ENCODE measurements around the gene MCF2L.

The MCF2L gene

DNA sequence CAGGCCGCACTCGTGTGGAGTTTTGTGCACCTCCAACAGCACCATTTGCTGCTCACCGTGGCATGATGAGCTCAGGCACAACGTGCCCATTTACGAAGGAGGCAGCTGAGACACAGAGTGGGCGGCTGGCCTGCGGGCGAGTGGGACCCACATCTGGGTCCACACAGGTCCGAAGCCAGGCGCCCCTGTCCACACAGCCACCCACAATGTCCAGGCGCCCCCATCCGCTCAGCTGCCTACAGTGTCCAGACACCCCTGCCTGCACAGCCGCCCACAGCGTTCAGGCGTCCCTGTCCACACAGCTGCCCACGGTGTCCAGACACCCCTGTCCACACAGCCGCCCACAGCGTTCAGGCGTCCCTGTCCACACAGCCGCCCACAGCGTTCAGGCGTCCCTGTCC is 94.1 kb downstream of the MCF2L start:
- no peak for TF ChIP-seq SNAI2 (CRISPR knock-in tag; IDR thresholded peaks at IDR 0.05)
- no peak for TF ChIP-seq TCF4 (CRISPR knock-in tag; IDR thresholded peaks at IDR 0.05; ENCODE audit: borderline replicate concordance)
- TF ChIP-seq, protein P1, sequence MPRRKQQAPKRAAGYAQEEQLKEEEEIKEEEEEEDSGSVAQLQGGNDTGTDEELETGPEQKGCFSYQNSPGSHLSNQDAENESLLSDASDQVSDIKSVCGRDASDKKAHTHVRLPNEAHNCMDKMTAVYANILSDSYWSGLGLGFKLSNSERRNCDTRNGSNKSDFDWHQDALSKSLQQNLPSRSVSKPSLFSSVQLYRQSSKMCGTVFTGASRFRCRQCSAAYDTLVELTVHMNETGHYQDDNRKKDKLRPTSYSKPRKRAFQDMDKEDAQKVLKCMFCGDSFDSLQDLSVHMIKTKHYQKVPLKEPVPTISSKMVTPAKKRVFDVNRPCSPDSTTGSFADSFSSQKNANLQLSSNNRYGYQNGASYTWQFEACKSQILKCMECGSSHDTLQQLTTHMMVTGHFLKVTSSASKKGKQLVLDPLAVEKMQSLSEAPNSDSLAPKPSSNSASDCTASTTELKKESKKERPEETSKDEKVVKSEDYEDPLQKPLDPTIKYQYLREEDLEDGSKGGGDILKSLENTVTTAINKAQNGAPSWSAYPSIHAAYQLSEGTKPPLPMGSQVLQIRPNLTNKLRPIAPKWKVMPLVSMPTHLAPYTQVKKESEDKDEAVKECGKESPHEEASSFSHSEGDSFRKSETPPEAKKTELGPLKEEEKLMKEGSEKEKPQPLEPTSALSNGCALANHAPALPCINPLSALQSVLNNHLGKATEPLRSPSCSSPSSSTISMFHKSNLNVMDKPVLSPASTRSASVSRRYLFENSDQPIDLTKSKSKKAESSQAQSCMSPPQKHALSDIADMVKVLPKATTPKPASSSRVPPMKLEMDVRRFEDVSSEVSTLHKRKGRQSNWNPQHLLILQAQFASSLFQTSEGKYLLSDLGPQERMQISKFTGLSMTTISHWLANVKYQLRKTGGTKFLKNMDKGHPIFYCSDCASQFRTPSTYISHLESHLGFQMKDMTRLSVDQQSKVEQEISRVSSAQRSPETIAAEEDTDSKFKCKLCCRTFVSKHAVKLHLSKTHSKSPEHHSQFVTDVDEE (CRISPR knock-in tag; IDR thresholded peaks at IDR 0.05), result no peak
- TF ChIP-seq RARB (CRISPR knock-in tag; IDR thresholded peaks at IDR 0.05), result no peak
- no peak for TF ChIP-seq TOX (CRISPR knock-in tag; IDR thresholded peaks at IDR 0.05; ENCODE audit: borderline replicate concordance)
- no peak for TF ChIP-seq ZFP3 (CRISPR knock-in tag; IDR thresholded peaks at IDR 0.05)
- no peak for TF ChIP-seq ISL1 (CRISPR knock-in tag; IDR thresholded peaks at IDR 0.05)
- TF ChIP-seq ZNF70 (CRISPR knock-in tag; IDR thresholded peaks at IDR 0.05), result no peak
- TF ChIP-seq ARNTL (CRISPR knock-in tag; IDR thresholded peaks at IDR 0.05; ENCODE audit: borderline replicate concordance, low read depth), result no peak
- TF ChIP-seq CSDC2 (CRISPR knock-in tag; IDR thresholded peaks at IDR 0.05), result no peak
- no peak for TF ChIP-seq ZC3H10 (CRISPR knock-in tag; IDR thresholded peaks at IDR 0.05)
- TF ChIP-seq POU6F1 (CRISPR knock-in tag; IDR thresholded peaks at IDR 0.05; ENCODE audit: borderline replicate concordance, low read depth), result no peak
- TF ChIP-seq, protein P2, sequence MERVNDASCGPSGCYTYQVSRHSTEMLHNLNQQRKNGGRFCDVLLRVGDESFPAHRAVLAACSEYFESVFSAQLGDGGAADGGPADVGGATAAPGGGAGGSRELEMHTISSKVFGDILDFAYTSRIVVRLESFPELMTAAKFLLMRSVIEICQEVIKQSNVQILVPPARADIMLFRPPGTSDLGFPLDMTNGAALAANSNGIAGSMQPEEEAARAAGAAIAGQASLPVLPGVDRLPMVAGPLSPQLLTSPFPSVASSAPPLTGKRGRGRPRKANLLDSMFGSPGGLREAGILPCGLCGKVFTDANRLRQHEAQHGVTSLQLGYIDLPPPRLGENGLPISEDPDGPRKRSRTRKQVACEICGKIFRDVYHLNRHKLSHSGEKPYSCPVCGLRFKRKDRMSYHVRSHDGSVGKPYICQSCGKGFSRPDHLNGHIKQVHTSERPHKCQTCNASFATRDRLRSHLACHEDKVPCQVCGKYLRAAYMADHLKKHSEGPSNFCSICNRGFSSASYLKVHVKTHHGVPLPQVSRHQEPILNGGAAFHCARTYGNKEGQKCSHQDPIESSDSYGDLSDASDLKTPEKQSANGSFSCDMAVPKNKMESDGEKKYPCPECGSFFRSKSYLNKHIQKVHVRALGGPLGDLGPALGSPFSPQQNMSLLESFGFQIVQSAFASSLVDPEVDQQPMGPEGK (CRISPR knock-in tag; IDR thresholded peaks at IDR 0.05; ENCODE audit: borderline replicate concordance), result no peak
- no peak for TF ChIP-seq OSR1 (CRISPR knock-in tag; IDR thresholded peaks at IDR 0.05)
- no peak for TF ChIP-seq ZFP30 (CRISPR knock-in tag; IDR thresholded peaks at IDR 0.05)
- no peak for TF ChIP-seq CSRNP3 (CRISPR knock-in tag; IDR thresholded peaks at IDR 0.05)
- TF ChIP-seq ESRRG (CRISPR knock-in tag; IDR thresholded peaks at IDR 0.05), result no peak
- no peak for ATAC-seq

DNA sequence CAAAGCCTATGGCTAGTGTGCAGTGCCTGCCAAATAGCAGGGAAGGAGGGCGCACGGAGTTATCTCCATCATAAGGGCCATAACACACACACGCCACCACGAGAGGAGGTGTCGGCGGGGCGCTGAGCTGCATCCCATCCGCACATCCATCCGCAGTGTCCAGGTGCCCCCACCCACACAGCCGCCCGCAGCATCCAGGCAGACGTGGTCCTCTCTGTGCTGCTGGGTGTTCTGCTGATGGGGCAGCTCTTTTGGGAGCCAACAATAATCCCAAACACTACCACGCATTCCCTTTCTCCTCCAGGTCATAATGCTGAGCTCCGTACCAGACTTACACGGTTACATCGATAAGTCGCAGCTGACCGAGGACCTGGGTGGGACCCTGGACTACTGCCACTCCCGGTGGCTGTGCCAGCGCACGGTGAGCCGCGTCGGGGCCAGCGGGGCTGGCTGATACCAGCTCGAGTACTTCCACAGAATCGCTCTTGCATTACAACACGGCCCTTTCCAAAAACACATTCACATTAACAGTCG is 95.1 kb downstream of the MCF2L start:
- no peak for ATAC-seq
- TF ChIP-seq ZFP3 (CRISPR knock-in tag; IDR thresholded peaks at IDR 0.05), result no peak
- no peak for TF ChIP-seq POU6F1 (CRISPR knock-in tag; IDR thresholded peaks at IDR 0.05; ENCODE audit: borderline replicate concordance, low read depth)
- TF ChIP-seq ISL1 (CRISPR knock-in tag; IDR thresholded peaks at IDR 0.05), result no peak
- TF ChIP-seq, protein P2 (CRISPR knock-in tag; IDR thresholded peaks at IDR 0.05; ENCODE audit: borderline replicate concordance), result no peak
- no peak for TF ChIP-seq BACH2 (CRISPR knock-in tag; IDR thresholded peaks at IDR 0.05; ENCODE audit: borderline replicate concordance)
- TF ChIP-seq OSR1 (CRISPR knock-in tag; IDR thresholded peaks at IDR 0.05), result no peak
- no peak for TF ChIP-seq CREB5 (CRISPR knock-in tag; IDR thresholded peaks at IDR 0.05; ENCODE audit: low read depth)
- no peak for TF ChIP-seq ESRRG (CRISPR knock-in tag; IDR thresholded peaks at IDR 0.05)
- TF ChIP-seq CSDC2 (CRISPR knock-in tag; IDR thresholded peaks at IDR 0.05), result no peak
- TF ChIP-seq GLIS3 (CRISPR knock-in tag; IDR thresholded peaks at IDR 0.05), result no peak
- no peak for TF ChIP-seq ARNTL (CRISPR knock-in tag; IDR thresholded peaks at IDR 0.05; ENCODE audit: borderline replicate concordance, low read depth)
- no peak for TF ChIP-seq PPARA (CRISPR knock-in tag; IDR thresholded peaks at IDR 0.05; ENCODE audit: borderline replicate concordance)
- TF ChIP-seq ZC3H10 (CRISPR knock-in tag; IDR thresholded peaks at IDR 0.05), result no peak
- no peak for TF ChIP-seq TOX (CRISPR knock-in tag; IDR thresholded peaks at IDR 0.05; ENCODE audit: borderline replicate concordance)
- no peak for TF ChIP-seq CSRNP3 (CRISPR knock-in tag; IDR thresholded peaks at IDR 0.05)
- TF ChIP-seq ZNF565 (CRISPR knock-in tag; conservative IDR thresholded peaks at IDR 0.05; ENCODE audit: low read depth), result no peak
- TF ChIP-seq ZNF70 (CRISPR knock-in tag; IDR thresholded peaks at IDR 0.05), result no peak
